Inflammatory macrophage treated with lipopolysaccharide for 4 hours (primary cell): ENCODE data around the gene GMDS.
"Not testable (repeated sequence)": the region's sequence is repeated elsewhere in the genome, so short reads cannot be mapped to it uniquely, and the experiment has no call there.

Experiments
- DNase-seq: peaks from one replicate; pipeline ENCODE4 v3.0.0-alpha.2; 2020

GMDS gene

DNA sequence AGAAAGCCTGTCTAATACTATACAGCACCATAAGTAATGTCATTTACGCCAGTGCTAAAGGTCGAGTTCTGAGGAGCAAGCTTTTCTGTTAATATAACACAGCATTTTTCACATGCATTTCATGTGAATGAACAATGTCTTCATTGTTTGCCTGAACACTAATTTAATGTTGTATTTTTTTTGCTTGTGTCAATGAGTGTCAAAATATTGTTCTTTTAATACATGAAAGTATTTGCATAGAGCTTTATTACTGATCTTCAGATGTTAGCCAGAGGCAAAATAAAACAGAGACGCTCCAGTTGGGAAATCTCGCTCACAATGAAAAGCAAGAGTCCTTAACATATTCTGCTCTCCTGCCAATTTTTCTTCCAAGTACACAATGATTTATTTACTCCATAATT, 483.9 kb downstream of the GMDS start:
- no peak for DNase-seq

DNA sequence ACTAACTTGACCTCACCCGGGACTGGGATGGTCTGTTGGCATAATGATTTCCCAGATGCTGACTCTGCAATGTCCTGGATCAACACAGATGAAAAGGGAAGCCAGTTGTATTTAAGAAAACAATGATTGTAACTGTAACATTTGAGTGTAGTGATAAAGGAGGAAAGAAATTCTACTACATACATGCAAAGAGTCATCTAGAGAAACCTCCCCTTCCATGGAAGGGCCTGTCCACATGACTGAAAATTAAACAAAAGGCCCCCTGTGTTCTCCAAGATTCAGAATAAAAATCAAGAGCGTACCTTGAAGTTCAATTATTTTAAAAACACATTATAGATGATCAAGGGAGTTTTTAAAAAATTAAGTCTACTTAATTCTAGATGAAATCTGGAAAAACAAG, 484.5 kb downstream of the GMDS start:
- no peak for DNase-seq

DNA sequence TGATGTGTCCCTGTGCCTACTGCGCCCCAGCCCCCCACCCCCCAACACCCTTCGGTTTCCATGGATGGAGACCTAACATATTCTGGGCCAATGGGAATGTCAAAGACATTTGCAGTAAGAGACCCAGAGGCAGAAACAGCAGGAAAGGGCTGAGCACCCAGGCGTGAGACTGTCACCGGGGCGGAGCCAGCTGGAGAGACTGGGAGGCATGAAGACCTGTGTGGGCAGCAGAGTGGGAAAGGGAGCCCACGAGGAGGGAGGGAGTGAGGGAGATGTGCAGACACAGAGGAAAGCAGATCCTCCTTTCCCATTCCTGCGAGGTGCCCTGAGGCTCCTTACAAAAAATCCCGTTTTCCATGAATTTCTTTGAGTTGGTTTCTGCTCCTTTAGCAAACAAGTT, 485.5 kb downstream of the GMDS start:
- DNase-seq: no peak

DNA sequence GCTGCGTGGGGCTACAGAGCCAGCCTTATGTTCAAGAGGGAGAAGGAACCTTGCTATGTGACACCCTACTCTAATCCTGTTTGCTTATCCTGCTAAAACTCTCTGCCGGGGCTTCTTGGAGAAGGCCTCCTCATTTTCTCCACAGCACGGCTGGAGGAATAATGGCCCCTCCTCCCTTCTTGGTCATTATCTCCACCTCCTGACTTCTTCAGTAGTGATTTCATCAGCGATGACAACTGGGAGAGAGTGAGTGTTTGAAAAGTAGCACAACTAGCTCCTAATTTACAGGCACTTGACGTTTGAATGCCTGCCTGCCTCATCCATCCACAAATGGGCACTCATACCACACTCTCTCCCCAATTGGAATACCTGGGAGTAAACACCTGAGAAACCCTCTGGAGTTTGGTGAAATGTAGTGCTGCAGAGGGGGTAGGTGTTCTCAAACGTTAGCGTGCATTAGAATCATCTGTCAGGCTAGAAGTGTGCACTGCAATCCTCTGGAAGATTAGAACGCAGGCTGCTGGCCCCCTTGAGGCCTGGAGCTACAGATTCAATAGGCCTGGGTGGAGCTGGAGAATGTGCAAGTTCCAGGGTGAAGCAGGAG, 487.2 kb downstream of the GMDS start:
- no peak for DNase-seq

DNA sequence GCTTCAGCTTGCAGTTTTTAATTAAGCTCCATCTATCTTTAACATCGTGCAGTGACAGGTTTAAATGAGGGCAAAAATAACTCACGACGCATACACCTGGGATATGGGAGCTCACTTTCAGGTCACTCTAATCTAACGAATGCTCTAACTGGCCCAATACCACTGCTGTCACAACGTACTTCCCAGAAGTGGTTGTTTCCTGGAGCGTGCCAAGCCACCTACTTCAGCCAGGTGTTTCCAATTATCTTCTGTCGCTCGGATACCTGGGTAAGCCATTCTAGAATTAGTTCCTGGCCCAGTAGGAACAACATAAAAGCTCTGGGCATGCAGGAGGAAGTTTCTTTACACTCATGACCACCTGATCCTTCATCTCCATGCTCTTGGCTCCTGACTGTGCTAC, 488.3 kb downstream of the GMDS start:
- DNase-seq: no peak

DNA sequence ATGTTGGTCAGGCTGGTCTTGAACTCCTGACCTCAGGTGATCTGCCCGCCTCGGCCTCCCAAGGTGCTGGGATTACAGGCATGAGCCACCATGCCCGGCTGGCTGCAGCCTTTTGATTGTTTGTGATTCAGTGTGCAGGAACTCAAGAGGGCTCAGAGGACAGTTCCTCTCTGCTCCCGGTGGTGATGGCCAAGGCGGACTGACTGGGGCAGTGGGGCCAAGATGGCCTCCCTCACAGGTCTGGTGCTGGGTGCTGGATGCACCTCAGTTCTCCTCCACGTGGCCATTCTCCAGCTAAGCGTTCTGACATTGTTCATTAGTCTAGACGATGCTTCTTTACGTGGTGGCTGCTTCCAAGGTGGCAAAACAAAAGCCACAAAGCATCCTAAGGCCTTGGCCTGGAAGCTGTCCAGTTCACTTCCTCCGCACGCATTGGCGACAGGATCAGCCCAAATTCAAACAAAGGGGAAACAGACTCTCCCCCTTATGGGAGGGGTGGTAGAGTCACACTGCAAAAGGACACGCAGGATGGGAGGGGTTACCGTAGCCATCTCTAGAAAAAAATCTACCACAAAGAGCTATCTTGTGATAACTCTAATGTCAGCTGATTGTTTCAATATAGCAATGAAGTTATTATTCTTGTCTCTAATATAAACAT, 488.8 kb downstream of the GMDS start:
- DNase-seq: no peak

DNA sequence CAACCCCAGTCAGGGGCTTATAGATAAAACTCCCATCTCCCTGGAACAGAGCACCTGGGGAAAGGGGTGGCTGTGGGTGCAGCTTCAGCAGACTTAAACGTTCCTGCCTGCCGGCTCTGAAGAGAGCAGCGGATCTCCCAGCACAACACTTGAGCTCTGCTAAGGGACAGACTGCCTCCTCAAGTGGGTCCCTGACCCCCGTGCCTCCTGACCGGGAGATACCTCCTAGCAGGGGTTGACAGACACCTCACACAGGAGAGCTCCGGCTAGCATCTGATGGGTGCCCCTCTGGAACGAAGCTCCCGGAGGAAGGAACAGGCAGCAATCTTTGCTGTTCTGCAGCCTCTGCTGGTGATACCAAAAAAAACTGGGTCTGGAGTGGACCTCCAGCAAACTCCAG, 494.3 kb downstream of the GMDS start:
- DNase-seq: not testable (repeated sequence)

DNA sequence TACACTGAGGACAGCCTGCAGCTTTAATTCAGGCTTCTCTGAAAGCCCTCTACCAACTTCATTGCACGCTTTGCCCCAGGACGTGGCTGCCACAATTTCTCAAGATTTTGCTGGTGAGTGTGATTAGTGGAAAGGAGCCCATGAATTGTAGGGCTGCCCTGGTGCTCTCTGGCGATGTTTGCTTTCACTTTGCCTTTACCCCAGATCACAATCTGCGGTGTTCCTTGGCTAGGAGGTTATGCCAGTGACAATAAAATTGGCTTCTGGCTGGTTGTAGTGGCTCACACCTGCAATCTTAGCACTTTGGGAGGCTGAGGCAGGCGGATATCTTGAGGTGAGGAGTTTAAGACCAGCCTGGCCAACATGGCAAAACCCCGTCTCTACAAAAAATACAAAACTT, 496.4 kb downstream of the GMDS start:
- DNase-seq: no peak

DNA sequence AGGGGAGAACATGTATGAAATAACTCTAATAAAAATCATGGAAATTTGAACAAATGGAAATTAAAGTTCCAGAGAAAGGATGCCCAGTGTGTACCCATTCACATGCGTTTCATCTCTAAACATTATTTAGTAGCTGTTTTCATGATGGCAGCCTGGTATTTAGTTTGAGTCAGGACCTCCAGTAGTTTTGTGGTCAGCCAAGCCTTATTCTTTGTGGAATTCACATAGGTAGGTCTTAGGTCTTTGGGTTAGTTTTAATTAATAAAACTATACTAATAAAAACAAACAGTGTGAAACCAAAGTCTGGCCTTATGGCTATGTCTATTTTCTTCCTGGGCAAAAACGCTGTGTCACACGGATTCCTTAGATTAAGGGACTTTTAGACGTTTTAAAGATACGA, 497.9 kb downstream of the GMDS start:
- no peak for DNase-seq

DNA sequence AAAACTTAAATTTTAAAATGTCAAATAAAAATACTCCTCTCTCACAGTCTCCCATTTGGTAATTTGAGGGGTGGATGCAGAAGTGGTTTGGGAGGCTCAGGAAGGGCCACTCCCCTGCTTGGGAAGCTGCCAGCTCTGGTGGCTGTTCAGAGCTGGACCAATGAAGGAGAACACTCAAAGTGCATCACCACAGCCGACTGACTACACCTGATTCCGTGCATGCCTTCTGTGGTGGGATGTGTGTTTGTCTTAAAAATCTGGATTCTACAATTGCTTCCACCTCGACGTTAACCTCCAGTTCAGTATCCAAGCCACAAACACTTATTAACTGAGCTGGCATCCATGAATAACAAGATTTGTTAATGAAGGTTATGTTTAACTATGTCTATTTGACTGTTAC, 498.4 kb downstream of the GMDS start:
- DNase-seq: no peak

DNA sequence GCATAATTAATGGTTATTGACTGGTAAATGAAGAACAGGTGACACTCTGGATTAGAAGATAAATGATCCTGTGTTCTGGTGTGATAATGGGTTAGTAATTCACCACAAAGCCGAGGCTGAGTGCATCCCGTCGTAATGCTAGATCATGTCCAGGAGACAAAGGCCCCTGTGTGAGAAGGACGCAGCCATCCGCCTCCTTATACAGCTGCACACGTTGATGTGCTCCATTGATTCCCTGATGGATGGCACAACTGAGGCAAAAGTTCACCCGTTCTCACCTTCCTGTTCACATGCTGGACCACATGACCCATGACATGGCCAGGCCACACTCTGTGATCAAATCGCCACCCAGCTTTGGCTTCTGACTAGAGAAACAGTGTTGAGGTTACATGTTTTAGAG, 499.6 kb downstream of the GMDS start:
- no peak for DNase-seq

DNA sequence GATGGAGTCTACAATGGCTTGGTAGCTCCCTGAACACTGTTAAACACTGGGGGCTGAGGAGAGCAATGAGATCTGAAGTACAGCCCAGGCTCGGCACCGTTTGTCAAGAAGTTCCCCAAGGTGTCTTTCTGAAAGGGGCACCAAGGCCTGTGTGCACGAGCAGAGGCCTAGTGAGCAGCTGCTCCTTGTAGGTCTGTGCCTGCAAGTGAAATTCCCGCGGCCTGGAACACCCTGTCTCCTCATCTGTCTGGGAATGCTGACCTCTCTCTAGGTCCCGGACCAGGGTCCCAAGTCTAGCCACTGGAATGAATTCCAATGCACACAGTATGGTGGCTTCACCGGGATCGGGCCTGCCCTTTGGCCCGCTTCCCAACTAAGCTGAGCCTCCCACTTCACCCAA, 500.9 kb downstream of the GMDS start:
- no peak for DNase-seq

DNA sequence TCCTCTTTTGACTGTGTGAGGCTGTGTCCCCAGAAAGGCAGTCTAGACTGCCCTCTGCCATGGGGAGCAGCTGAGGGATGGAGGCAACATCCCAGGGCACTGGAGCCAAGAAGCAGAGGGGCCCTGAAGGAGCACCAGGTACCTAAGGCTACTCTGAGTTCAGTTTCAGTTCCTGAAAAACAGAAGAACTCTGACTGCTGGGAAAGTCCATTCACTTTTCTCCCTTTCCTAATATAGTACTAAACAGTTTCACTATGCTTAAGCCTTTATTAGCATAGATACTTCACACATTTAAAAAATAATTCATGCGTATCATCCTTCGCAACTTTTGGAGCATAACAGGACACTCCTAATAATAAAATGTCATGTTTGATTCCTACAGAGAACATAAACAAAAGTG, 505.7 kb downstream of the GMDS start:
- peak; percentile 75 for DNase-seq

DNA sequence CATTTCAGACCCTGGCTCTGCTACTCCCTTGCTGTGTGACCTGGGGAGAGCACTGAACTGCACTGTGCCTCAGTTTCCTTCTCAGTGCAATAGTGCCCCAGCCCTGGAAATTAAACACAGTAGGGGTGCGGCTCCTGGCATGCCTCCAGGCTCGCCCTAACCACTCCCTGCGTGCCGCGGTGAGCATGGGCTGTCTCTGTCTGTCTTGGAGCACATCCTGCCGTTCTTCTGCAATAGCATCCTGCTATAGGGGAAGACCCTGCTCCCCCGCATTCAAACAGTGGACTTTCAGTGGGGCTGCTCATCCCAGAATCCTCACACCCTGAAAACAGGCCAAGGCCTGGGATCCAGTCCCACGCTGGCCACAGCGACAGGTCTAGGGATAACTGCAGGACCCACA, 506.2 kb downstream of the GMDS start:
- DNase-seq: no peak

DNA sequence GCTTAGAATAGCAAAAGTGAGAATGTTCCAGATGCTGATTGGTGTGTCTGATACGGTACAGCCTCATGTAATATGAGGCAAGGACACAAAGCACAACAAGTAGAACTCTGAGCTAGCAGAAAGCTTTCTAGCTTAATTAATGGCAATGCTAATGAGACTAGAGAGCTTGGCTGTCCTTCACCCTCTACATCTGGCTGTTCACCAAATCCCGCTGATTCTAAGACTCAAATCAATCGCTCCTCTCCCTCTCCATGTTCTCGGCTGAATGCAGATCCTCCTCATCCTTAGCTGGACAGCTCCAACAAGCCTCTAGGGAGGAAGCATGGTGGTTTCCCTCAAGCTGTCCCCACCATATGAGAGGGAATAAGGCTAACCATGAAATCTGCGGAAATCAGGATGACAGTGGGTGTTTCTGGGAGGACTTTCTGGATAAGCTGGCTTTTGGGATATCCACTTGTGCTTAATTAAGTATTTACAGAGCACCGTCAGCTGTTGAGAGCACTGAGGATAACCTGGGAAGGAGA, 506.8 kb downstream of the GMDS start:
- DNase-seq: no peak

DNA sequence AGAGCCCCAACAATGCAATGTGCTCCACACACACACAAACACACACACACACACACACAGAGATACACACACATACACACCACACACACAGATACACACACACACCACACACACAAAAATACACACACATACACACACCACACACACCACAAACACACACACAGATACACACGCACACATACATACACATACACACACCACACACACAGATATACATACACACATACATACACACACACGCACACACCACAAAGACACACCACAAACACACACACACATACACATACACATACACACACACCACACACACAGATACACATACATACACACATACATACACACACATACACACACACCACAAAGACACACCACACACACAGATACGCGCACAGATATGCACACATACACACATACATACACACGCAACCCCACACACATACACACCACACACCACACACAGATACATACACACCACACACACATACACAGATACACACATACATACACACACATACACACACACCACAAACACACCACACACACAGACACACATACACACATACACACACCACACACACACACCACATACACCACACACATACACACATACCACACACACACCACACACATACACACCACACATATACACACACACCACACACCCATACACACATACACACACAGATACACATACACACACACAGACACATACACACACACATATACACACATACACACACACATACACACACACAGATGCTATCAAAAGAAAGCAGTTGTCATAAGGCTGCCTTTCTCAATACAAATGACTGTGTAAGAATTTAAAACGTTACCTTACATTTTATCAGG, 507.7 kb downstream of the GMDS start:
- no peak for DNase-seq

DNA sequence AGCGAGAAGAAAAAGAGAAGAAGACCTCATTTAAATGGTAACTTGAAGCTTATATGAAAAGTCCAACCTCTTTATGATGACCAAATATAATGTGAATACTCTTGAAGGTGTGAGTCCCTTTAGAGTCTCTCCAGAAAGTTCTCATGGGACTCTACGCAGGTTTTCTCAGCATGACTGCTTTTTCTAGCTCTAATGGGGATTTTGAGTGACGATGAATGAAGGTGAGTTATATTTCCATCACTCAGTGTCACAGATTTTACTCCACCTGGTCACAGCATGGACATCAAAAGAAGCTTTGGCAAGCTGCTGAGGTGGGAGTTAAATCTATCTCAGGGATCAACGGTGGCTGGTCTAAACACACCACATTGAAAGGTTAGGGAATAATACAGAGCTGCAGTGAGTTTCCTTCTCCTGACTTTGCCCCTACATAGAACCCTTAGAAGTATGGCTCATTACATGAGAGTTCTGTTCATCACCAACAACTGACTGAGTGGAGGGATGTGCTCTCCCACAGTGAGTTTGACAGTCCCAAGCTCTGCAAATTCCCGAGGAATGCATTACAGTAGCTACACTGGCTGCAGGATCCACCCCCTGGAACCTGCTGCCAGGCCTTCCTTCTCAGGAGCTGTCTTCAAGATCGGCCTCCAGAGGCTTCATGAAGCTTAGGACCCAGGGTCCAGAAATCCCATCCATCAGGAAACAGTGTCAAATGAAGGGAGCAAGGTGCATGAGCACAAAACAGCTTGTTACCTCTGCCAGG, 508.9 kb downstream of the GMDS start:
- DNase-seq: no peak

DNA sequence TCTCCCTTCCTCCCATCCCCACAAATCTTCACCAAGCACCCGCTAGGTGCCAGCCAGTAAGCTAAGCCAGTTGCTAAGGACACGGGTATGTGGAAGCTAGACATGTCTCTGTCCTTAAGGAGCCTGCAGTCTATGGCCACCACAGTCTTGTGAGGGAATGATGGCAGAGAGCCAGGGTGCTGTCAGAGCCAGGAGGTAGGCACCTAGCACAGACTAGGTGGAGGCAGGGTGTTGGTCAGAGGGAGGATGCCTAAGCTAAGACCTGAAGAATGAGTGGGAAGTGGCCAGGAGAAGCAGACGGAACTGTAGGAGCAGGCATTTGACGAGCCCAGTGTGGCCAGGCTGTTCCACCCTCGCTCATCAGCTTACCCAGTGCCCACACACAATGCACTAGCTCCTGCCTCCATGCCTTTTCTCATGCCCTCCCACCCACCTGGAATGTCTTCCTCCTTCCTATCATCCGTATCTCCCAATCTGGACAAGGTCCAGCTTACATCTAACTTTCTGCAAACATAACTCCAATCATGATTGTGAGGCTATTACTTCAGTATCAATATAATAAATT, 510.1 kb downstream of the GMDS start:
- no peak for DNase-seq

DNA sequence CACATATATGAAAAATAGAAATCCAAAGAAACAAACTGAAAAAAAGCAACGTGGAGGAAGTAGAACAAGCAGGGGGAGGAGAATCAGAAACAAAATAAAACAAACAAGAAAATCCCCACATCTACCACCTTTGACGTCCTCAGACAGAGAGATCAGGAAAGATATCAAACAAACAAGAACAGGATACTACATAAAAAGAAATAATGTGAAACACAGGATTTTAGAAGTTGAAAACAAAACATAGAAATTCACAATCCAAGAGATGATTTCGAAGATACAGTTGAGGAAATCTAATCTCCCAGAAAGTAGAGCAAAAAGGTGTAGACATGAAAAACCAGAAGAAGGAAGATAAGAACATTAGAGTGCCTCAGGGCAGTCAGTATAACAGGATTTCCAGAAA, 514.5 kb downstream of the GMDS start:
- DNase-seq: no peak

DNA sequence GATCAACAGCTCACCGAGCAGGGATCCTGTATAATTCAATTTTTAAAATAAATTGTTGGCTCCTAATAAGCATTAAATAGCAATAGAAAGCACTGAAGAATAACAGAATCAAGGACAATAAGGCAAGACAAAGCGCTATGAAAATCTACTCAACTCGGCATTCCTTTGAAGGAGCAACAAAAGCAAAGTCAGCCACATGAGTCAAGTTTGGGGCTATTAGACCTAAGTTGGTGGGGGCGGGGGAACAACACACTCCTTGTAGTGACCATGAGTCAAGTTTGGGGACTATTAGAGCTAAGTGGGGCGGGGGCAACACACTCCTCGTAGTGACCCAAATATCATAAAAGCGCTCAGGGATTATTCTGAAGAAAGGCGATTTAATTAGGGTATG, 515.7 kb downstream of the GMDS start:
- no peak for DNase-seq

DNA sequence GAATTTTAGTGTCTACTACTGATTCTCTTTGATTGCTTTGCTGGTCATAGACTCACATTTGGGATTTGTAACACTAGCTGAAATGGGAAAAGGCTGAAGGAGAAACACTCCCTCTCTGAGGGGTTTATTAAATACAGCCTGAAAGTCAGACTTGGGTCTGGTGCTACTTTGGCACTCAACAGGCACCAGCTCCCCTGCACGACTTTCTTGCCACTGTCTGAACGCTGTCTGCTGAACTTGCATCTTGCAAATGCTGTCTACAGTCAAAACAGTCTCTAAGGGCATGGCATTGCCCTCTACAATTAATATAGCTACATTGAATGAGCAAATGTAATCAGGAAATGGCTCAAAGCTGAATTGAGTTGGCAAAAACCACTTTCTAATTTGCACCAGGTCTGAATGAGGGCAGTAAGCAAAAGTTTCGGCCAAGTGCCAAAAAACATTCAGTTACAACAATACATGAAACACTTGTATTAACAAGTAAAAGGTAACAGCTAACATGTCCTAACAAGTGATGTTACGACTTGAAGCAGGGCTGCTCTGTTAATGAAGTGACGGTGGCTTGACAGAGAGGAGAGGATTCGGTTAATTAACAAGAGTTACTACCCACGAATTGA, 516.2 kb downstream of the GMDS start:
- DNase-seq: no peak

DNA sequence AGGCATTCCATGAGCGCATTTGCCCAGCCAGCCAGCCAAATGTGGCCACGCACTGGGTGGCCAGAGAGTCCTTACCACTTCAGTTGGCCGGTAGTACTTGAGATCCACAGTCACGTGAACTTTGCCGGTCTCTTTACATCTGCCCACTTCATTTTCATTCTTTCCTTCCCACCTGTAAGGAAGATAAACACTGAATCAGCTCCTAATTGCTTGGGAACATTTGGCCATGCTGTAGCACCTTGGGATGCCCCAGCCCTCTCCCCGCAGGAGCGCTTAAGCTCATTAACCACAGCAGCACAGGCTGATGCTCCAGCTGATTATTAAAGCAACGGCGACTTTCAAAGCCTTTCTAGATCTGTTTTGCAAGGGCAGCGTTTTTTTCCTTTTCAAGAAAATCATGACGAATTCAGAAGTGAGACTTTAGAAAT, 519.0 kb downstream of the GMDS start:
- DNase-seq: no peak
